Neural cell (in vitro differentiated cells): ENCODE results near the gene SIGLEC9. TPM values are rescaled to one million over a fixed set of nuclear protein-coding genes. Genes with fewer than 3 reads are reported as not detected.

Experiments used
- H2AFZ ChIP-seq: fragments of 200-600, 300-800 bp; sonication (generic), shearing (Covaris generic); 2 replicates; pipeline ENCODE4 v1.6.0; 2014; ENCODE audit warnings: low read depth, mild to moderate bottlenecking, antibody characterized with exemption, low read length, moderate library complexity
- H3F3A ChIP-seq: fragments of 200-600 bp; shearing (Covaris generic); 2 replicates; pipeline ENCODE4 v1.6.1; 2016; ENCODE audit warnings: mild to moderate bottlenecking, moderate library complexity, mixed read lengths, antibody characterized with exemption, low read length; ENCODE audit not compliant: insufficient read depth, poor library complexity, severe bottlenecking
- H3K27ac ChIP-seq: fragments of 200-600, 300-800 bp; sonication (generic), shearing (Covaris generic); 2 replicates; pipeline ENCODE4 v1.5.1; 2014; ENCODE audit warnings: mild to moderate bottlenecking, low read length, moderate library complexity
- H3K27me3 ChIP-seq: fragments of 300-800, 200-600 bp; sonication (generic), shearing (Covaris generic); 2 replicates; pipeline ENCODE4 v1.6.0; 2014; ENCODE audit warnings: mild to moderate bottlenecking, low read depth, low read length, moderate library complexity; ENCODE audit not compliant: insufficient read depth
- H3K36me3 ChIP-seq: fragments of 300-800, 200-600 bp; sonication (generic), shearing (Covaris generic); 2 replicates; pipeline ENCODE4 v1.5.1; 2014; ENCODE audit warnings: mild to moderate bottlenecking, antibody characterized with exemption, low read length, moderate library complexity; ENCODE audit not compliant: insufficient read depth
- H3K4me2 ChIP-seq: fragments of 300-800, 200-600 bp; sonication (generic), shearing (Covaris generic); 2 replicates; pipeline ENCODE4 v1.6.0; 2014; ENCODE audit warnings: mild to moderate bottlenecking, low read length
- H3K4me3 ChIP-seq: fragments of 300-800, 200-600 bp; sonication (generic), shearing (Covaris generic); 2 replicates; pipeline ENCODE4 v1.5.1; 2014; ENCODE audit warnings: mild to moderate bottlenecking, low read length, moderate library complexity
- H3K79me2 ChIP-seq: fragments of 200-600 bp; shearing (Covaris generic); replicated peaks from 2 replicates; pipeline ENCODE4 v1.6.0; 2014; ENCODE audit warnings: mild to moderate bottlenecking, low read length, moderate library complexity; ENCODE audit not compliant: insufficient read depth
- H3K9ac ChIP-seq: fragments of 300-800, 200-600 bp; sonication (generic), shearing (Covaris generic); 2 replicates; pipeline ENCODE4 v1.6.1; 2016; ENCODE audit warnings: mild to moderate bottlenecking, low read length, mixed read lengths
- H3K9me2 ChIP-seq: fragments of 200-600 bp; shearing (Covaris generic); 2 replicates; pipeline ENCODE4 v1.6.1; 2016; ENCODE audit warnings: mild to moderate bottlenecking, low read length, mixed read lengths; ENCODE audit not compliant: insufficient read depth
- H3K9me3 ChIP-seq: fragments of 200-600, 300-800 bp; sonication (generic), shearing (Covaris generic); 2 replicates; pipeline ENCODE4 v1.6.1; 2016; ENCODE audit warnings: mild to moderate bottlenecking, mixed run types, low read length, moderate library complexity, mixed read lengths
- H4K20me1 ChIP-seq: fragments of 200-600 bp; shearing (Covaris generic); 2 replicates; pipeline ENCODE4 v1.6.1; 2016; ENCODE audit warnings: mild to moderate bottlenecking, mixed run types; ENCODE audit not compliant: insufficient read depth
- CTCF ChIP-seq: fragments of 450-650 bp; IDR thresholded peaks from 2 replicates; pipeline ENCODE4 v1.5.1; 2014; ENCODE audit warnings: antibody characterized with exemption, mild to moderate bottlenecking, moderate library complexity; ENCODE audit not compliant: poor library complexity, severe bottlenecking
- EP300 ChIP-seq: fragments of 450-650 bp; conservative IDR thresholded peaks from 2 replicates; pipeline ENCODE4 v1.6.1; 2014; ENCODE audit warnings: antibody characterized with exemption, mild to moderate bottlenecking, moderate library complexity; ENCODE audit not compliant: poor library complexity, severe bottlenecking
- EZH2 ChIP-seq: fragments of 200-600, 300-800 bp; shearing (Covaris generic), sonication (generic); IDR thresholded peaks from 2 replicates; pipeline ENCODE4 v1.6.1; 2014; ENCODE audit warnings: antibody characterized with exemption, low read length, borderline replicate concordance, mild to moderate bottlenecking; ENCODE audit not compliant: insufficient read depth, poor library complexity, severe bottlenecking
- MXI1 ChIP-seq: fragments of 450-650 bp; conservative IDR thresholded peaks from 2 replicates; pipeline ENCODE4 v1.6.1; 2014; ENCODE audit warnings: antibody characterized with exemption, mild to moderate bottlenecking; ENCODE audit not compliant: poor library complexity, severe bottlenecking
- POLR2AphosphoS5 ChIP-seq: IDR thresholded peaks from 2 replicates; pipeline ENCODE4 v1.6.1; 2012
- RAD21 ChIP-seq: fragments of 450-650 bp; conservative IDR thresholded peaks from 2 replicates; pipeline ENCODE4 v1.6.1; 2014; ENCODE audit warnings: antibody characterized with exemption, mild to moderate bottlenecking, moderate library complexity
- REST ChIP-seq: IDR thresholded peaks from 2 replicates; pipeline ENCODE4 v1.6.1; 2012; ENCODE audit warnings: borderline replicate concordance
- SMC3 ChIP-seq: fragments of 450-650 bp; conservative IDR thresholded peaks from 2 replicates; pipeline ENCODE4 v1.6.1; 2014; ENCODE audit warnings: antibody characterized with exemption, mild to moderate bottlenecking, moderate library complexity; ENCODE audit not compliant: poor library complexity
- TAF1 ChIP-seq: IDR thresholded peaks from 2 replicates; pipeline ENCODE4 v1.6.1; 2012; ENCODE audit warnings: low read depth
- polyA plus RNA-seq: library from polyadenylated mRNA; depleted of rRNA; stranded (reverse); fragments of >200 nt; gene quantifications from 2 replicates; pipeline ENCODE4 v1.2.3, GENCODE V29; 2014

The SIGLEC9 gene
- polyA plus RNA-seq, 1 donor from 2014 or later, result not detected

GRCh38 chr19:51099047-51099382 lies 25.7 kb upstream of the SIGLEC9 start:
- Histone ChIP-seq H3K4me2 (no peak overlapping the region), H3K27me3 (no peaks in the 10 kb centered on the region), H3F3A (no peaks in the 10 kb centered on the region), H4K20me1 (no peaks in the 10 kb centered on the region), H3K36me3 (no peaks in the 10 kb centered on the region), H3K27ac (no peak overlapping the region), H3K9ac (no peak overlapping the region), H2AFZ (no peak overlapping the region), H3K4me3 (no peak overlapping the region), H3K79me2 (no peaks in the 10 kb centered on the region), H3K9me2 (no peaks in the 10 kb centered on the region), H3K9me3 (no peaks in the 10 kb centered on the region)
- no peak for TF ChIP-seq MXI1
- no peak for TF ChIP-seq EZH2
- TF ChIP-seq CTCF, result no peak
- TF ChIP-seq TAF1, result no peak
- no peak for TF ChIP-seq REST

GRCh38 chr19:51100601-51101000 lies 24.1 kb upstream of the SIGLEC9 start:
- Histone ChIP-seq H3K27me3 (no peaks in the 10 kb centered on the region), H3K9me3 (no peaks in the 10 kb centered on the region), H3K9ac (no peak overlapping the region), H3K79me2 (no peaks in the 10 kb centered on the region), H3K4me3 (no peak overlapping the region), H3K36me3 (no peaks in the 10 kb centered on the region), H3F3A (no peaks in the 10 kb centered on the region), H3K9me2 (no peaks in the 10 kb centered on the region), H2AFZ (no peak overlapping the region), H3K27ac (no peak overlapping the region), H3K4me2 (no peak overlapping the region), H4K20me1 (no peaks in the 10 kb centered on the region)
- TF ChIP-seq POLR2AphosphoS5 (no peak), TAF1 (no peak), EZH2 (no peak)

- Histone ChIP-seq H2AFZ (no peak overlapping the region), H3K4me3 (no peak overlapping the region), H4K20me1 (no peaks in the 10 kb centered on the region), H3K4me2 (no peak overlapping the region), H3K79me2 (no peaks in the 10 kb centered on the region), H3F3A (no peaks in the 10 kb centered on the region), H3K27ac (no peak overlapping the region), H3K9me2 (no peaks in the 10 kb centered on the region), H3K9ac (no peak overlapping the region), H3K36me3 (no peaks in the 10 kb centered on the region), H3K9me3 (no peaks in the 10 kb centered on the region), H3K27me3 (no peaks in the 10 kb centered on the region)
- no peak for TF ChIP-seq SMC3
- no peak for TF ChIP-seq POLR2AphosphoS5
- no peak for TF ChIP-seq TAF1
- no peak for TF ChIP-seq MXI1
- no peak for TF ChIP-seq REST
- no peak for TF ChIP-seq CTCF
- no peak for TF ChIP-seq EP300
- TF ChIP-seq EZH2, result no peak
- TF ChIP-seq RAD21, result no peak
These were observed 23.4 kb upstream of the SIGLEC9 start for GRCh38 chr19:51101171-51101865.
